Activated T-cell treated with anti-CD3 and anti-CD28 coated beads, Interleukin-2, amount 50 U/mL, for 24 hours (primary cell): ENCODE measurements around the gene SNRK.

Experiments
- DNase-seq: peaks from one replicate; pipeline ENCODE4 v3.0.0-alpha.2; 2020
- H3K27ac Mint-ChIP-seq: 2 replicates; pipeline ENCODE4 v1.8.0; 2020; ENCODE audit warnings: mild to moderate bottlenecking, mixed read lengths
- H3K27me3 Mint-ChIP-seq: 2 replicates; pipeline ENCODE4 v1.8.0; 2020; ENCODE audit warnings: mixed read lengths
- H3K36me3 Mint-ChIP-seq: 2 replicates; pipeline ENCODE4 v1.8.0; 2020; ENCODE audit warnings: low read depth, mixed read lengths
- H3K4me1 Mint-ChIP-seq: 2 replicates; pipeline ENCODE4 v1.8.0; 2020; ENCODE audit warnings: low read depth, mixed read lengths
- H3K4me3 Mint-ChIP-seq: 2 replicates; pipeline ENCODE4 v1.8.0; 2020; ENCODE audit warnings: mild to moderate bottlenecking, moderate library complexity, mixed read lengths
- H3K9me3 Mint-ChIP-seq: 2 replicates; pipeline ENCODE4 v1.8.0; 2020; ENCODE audit warnings: mixed read lengths

The SNRK gene

DNA sequence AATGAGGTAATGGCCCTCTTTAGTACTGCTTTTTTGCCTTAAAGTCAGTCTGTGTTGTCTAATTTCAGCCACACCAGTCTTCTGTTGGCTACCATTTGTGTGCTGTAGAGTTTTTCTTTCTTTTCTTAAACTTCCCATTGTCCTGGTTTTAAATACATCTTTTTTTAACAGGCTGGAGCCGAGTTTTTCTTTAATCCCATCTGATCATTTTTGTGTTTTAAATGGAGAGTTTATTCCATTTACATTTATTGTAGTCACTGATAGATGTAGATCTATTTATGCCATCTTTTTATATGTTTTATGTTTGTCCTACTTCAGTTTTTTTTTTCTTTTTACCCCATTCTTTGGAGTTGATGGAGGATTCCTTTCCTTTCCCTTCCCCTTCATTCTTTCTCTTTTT, 49.5 kb downstream of the SNRK start:
- H3K4me3 Mint-ChIP-seq: no peak overlapping the region
- peaks cover 28% of the 10 kb centered on the region for H3K4me1 Mint-ChIP-seq
- no peak overlapping the region for H3K27ac Mint-ChIP-seq
- no peaks in the 10 kb centered on the region for H3K27me3 Mint-ChIP-seq
- H3K36me3 Mint-ChIP-seq: peaks cover 91% of the 10 kb centered on the region
- peaks cover 27% of the 10 kb centered on the region for H3K9me3 Mint-ChIP-seq
- no peak for DNase-seq

DNA sequence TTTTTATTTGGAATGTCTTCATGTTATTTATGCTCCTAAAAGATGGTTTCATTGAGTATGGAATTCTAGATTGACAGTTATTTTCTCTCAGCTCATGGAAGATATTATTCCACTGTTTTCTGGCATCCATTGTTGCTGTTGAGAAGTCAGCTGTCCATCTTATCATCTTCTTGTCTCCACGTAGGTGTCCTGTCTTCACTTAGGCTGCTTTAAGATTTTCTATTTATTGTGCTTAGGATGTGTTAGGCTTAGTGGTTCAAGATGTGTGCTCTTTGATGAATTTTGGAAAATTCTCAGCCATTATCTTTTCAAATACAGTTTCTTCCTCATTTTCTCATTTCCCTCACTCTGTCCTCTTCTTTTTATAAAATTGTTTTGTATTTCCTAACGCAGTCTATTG, 52.0 kb downstream of the SNRK start:
- Mint-ChIP-seq H3K27me3 (no peaks in the 10 kb centered on the region), H3K27ac (no peak overlapping the region), H3K4me3 (no peak overlapping the region), H3K9me3 (peaks cover 26% of the 10 kb centered on the region), H3K4me1 (peaks cover 31% of the 10 kb centered on the region), H3K36me3 (peaks cover 95% of the 10 kb centered on the region)
- no peak for DNase-seq

DNA sequence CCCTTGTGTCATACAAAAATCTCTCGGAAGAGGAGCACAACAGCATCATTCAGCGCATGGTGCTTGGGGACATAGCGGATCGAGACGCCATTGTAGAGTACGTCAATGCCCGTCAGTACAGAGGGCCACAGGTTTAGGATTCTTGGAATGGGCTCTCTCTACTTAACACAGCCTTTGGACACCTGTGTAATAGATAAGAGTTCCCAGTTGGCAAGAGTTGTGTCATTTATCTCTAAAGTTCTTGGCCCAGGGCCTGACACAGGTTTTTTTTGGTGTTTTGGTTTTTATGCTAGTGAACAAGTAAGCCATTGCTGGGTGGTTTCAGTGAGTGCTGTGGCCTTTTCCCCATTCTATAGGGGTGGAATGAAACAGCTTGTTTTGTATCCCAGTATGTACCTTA, 54.1 kb downstream of the SNRK start:
- H3K9me3 Mint-ChIP-seq: peaks cover 21% of the 10 kb centered on the region
- H3K27me3 Mint-ChIP-seq: no peaks in the 10 kb centered on the region
- H3K36me3 Mint-ChIP-seq: peaks cover 97% of the 10 kb centered on the region
- H3K4me3 Mint-ChIP-seq: no peak overlapping the region
- H3K4me1 Mint-ChIP-seq: peaks cover 49% of the 10 kb centered on the region
- no peak for DNase-seq
- peak overlapping the region; percentile 8 for H3K27ac Mint-ChIP-seq

DNA sequence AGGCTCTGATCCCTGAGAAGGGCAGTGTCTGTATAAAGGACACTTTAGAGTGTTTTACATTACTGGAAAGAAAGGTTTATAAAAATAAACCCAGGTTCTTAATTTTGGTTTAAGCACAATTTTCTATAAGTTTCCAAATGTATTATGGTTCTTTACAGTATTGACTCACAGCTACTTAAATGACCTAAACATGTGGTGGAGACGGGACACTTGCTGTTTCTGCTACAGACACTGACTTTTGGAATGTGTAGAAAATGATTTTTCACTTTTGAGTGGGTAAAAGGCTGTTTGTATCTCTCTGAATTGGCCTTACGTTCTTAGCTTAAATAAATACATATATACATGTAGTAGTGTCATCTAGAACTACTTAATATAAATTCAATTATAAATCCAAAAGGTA, 55.4 kb downstream of the SNRK start:
- H3K4me3 Mint-ChIP-seq: no peak overlapping the region

DNA sequence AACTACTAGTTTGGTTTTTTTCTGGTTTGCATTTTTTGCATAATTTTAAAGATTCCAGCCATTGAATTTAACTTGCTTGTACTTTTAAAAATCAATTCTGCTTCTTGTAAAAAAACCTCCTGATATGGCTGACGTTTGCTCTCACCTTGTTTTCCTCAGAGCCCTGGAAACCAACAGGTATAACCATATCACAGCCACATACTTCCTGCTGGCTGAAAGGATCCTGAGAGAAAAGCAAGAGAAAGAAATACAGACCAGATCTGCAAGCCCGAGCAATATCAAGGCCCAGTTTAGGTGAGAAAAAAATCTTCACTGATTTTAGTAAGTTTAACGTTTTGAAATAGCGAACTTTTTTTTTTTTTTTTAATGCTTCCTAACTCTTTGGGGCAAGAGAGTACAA, 56.8 kb downstream of the SNRK start:
- DNase-seq: no peak
- H3K27me3 Mint-ChIP-seq: no peaks in the 10 kb centered on the region
- H3K36me3 Mint-ChIP-seq: peaks cover 97% of the 10 kb centered on the region
- peak overlapping the region; percentile 82 for H3K27ac Mint-ChIP-seq
- peaks cover 75% of the 10 kb centered on the region for H3K4me1 Mint-ChIP-seq
- H3K9me3 Mint-ChIP-seq: peaks cover 15% of the 10 kb centered on the region
- H3K4me3 Mint-ChIP-seq: no peak overlapping the region

More for the DNA sequence above, 55.4 kb downstream of the SNRK start:
- H3K27me3 Mint-ChIP-seq: no peaks in the 10 kb centered on the region
- DNase-seq: no peak
- peaks cover 62% of the 10 kb centered on the region for H3K4me1 Mint-ChIP-seq
- H3K9me3 Mint-ChIP-seq: peaks cover 10% of the 10 kb centered on the region
- H3K36me3 Mint-ChIP-seq: peaks cover 97% of the 10 kb centered on the region
- H3K27ac Mint-ChIP-seq: peak overlapping the region; percentile 66

DNA sequence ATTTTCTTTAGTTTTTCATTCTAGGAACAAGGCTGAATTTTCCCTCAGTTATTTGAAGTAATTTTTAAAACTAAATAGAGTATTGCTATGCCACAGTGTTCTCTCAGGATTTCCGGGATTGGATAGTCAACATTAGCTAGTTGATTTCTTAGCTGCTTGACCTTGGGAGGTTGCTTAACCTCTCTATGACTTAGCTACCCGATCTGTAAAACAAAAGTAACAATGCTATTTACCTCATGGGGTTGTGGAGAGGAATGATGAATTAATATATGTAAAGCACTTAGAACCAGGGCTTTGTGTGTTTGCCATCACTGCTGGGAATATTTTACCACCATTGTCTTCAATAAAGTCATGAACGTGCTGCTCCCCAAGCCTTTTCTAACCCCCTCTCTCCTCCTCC, 57.5 kb downstream of the SNRK start:
- no peak for DNase-seq
- H3K4me3 Mint-ChIP-seq: no peak overlapping the region
- peaks cover 12% of the 10 kb centered on the region for H3K9me3 Mint-ChIP-seq
- H3K36me3 Mint-ChIP-seq: peaks cover 97% of the 10 kb centered on the region
- H3K27me3 Mint-ChIP-seq: no peaks in the 10 kb centered on the region
- H3K27ac Mint-ChIP-seq: peak overlapping the region; percentile 82
- peaks cover 81% of the 10 kb centered on the region for H3K4me1 Mint-ChIP-seq

DNA sequence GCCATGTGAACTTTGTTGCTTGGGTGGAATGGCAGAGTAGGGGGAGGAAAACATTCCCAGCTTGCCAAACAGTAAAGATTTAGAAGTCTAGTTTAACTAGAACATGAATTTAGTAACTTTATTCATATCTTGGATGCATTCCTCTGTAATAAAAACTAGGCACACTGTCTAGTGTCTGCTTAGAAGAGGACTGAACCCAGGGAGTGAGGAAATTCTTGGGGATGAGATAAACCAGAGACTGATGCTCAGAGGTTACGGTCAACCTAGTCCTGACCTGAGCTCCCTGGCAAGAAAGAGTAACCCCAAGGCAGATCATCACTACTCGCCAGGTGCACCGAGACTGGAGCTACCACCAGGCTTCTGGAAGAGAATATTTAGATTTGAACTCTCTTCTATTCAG, 58.2 kb downstream of the SNRK start:
- H3K4me3 Mint-ChIP-seq: no peak overlapping the region
- peaks cover 12% of the 10 kb centered on the region for H3K9me3 Mint-ChIP-seq
- DNase-seq: no peak
- peaks cover 97% of the 10 kb centered on the region for H3K36me3 Mint-ChIP-seq
- no peaks in the 10 kb centered on the region for H3K27me3 Mint-ChIP-seq
- peaks cover 86% of the 10 kb centered on the region for H3K4me1 Mint-ChIP-seq
- H3K27ac Mint-ChIP-seq: peak overlapping the region; percentile 53

DNA sequence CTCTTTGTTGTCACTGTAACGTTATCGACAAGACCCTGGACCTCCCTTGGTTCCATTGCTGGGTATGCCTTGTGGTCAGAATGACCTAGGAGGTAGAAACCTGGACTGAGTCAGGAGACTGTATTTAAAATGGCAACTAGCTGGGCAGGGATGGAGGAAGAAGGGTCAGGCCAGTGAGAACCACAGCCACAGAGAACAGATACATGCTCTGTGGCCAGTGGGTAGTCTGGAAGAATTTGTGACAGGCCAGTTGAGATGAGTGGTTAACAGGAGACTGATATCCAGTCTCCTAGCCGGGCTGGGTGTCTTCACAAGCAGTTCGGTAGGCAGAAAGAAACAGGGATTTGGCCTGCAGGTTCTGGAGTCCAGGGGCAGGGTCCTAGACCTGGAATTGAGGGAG, 58.9 kb downstream of the SNRK start:
- no peaks in the 10 kb centered on the region for H3K27me3 Mint-ChIP-seq
- no peak overlapping the region for H3K4me3 Mint-ChIP-seq
- H3K36me3 Mint-ChIP-seq: peaks cover 99% of the 10 kb centered on the region
- H3K9me3 Mint-ChIP-seq: peaks cover 7% of the 10 kb centered on the region
- H3K27ac Mint-ChIP-seq: peak overlapping the region; percentile 90
- peaks cover 81% of the 10 kb centered on the region for H3K4me1 Mint-ChIP-seq
- peak; percentile 28 for DNase-seq

DNA sequence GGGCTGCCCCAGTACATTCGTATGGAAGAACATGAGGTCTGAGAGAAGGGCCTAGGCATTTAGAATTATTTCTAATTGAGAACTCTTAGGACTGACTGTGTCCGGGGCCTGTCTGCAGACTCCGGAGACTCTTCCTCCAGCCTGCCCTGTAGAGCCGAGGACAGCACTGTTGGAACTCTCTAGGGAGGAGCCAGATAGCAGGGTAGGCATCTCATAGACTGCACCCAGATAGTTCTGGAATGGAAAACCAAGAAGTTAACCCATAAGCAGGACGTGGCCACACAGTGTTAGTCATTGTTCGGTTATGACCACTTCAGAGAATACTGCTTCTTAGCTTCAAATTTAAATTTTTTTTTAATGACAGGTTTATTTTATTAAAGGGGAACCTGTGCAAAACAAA, 59.5 kb downstream of the SNRK start:
- Mint-ChIP-seq H3K27me3 (no peaks in the 10 kb centered on the region), H3K36me3 (peaks cover 99% of the 10 kb centered on the region), H3K27ac (peak overlapping the region; percentile 90), H3K4me3 (peak overlapping the region; percentile 31), H3K4me1 (peaks cover 76% of the 10 kb centered on the region), H3K9me3 (peaks cover 9% of the 10 kb centered on the region)
- peak; percentile 38 for DNase-seq

DNA sequence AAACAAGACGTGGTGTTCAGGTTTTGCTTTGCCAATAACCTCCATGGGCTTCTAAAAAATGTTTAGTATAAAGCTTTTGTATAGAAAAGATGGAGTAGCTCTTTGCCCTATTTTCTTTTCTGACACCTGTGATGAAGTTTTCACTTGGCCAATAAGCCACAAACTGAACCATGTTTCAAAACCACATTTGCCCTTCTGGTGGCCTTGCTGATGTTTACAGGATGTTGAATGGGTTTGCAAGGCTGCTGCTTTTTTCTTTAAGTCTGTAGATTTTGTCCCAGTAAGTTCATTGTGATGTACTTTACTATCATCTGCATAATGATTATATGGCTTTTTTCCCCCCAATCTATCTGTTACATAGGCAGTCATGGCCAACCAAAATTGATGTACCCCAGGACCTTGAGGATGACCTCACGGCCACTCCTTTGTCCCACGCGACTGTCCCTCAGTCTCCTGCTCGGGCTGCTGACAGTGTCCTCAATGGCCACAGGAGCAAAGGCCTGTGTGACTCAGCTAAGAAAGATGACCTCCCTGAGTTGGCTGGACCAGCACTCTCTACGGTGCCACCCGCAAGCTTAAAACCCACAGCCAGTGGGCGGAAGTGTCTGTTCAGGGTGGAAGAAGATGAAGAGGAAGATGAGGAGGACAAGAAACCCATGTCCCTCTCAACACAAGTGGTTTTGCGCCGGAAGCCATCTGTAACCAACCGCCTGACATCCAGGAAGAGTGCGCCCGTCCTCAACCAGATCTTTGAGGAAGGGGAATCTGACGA, 60.8 kb downstream of the SNRK start:
- Mint-ChIP-seq H3K27ac (peak overlapping the region; percentile 93), H3K4me1 (peaks cover 66% of the 10 kb centered on the region), H3K27me3 (no peaks in the 10 kb centered on the region), H3K4me3 (peak overlapping the region; percentile 49), H3K9me3 (peaks cover 17% of the 10 kb centered on the region), H3K36me3 (peaks cover 99% of the 10 kb centered on the region)
- DNase-seq: peak; percentile 37

DNA sequence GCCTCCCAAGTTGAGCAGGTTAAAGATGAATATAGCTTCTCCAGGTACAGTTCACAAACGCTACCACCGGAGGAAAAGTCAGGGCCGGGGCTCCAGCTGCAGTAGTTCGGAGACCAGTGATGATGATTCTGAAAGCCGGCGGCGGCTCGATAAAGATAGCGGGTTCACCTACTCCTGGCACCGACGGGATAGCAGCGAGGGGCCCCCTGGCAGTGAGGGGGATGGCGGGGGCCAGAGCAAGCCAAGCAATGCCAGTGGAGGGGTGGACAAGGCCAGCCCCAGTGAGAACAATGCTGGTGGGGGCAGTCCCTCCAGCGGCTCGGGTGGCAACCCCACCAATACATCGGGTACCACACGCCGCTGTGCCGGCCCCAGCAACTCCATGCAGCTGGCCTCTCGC, 61.4 kb downstream of the SNRK start:
- Mint-ChIP-seq H3K27me3 (no peaks in the 10 kb centered on the region), H3K4me3 (peak overlapping the region; percentile 49), H3K9me3 (peaks cover 22% of the 10 kb centered on the region), H3K36me3 (peaks cover 99% of the 10 kb centered on the region), H3K27ac (peak overlapping the region; percentile 93), H3K4me1 (peaks cover 60% of the 10 kb centered on the region)
- no peak for DNase-seq

DNA sequence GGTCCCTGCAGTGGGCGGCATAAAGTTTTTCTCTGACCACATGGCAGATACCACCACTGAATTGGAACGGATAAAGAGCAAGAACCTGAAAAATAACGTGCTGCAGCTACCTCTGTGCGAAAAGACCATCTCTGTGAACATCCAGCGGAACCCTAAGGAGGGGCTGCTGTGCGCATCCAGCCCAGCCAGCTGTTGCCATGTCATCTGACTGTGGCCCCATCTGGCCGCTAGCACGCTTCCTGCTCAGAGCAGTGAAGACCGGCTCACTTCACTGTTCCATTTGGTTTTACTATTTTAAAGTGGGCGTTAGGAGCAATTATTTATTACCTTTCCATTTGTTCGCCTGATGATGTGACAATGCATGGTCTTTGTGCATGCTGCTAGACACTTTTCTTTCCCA, 62.0 kb downstream of the SNRK start:
- DNase-seq: peak; percentile 26
- Mint-ChIP-seq H3K36me3 (peaks cover 97% of the 10 kb centered on the region), H3K27ac (no peak overlapping the region), H3K4me3 (no peak overlapping the region), H3K9me3 (peaks cover 25% of the 10 kb centered on the region), H3K27me3 (no peaks in the 10 kb centered on the region), H3K4me1 (peaks cover 54% of the 10 kb centered on the region)

DNA sequence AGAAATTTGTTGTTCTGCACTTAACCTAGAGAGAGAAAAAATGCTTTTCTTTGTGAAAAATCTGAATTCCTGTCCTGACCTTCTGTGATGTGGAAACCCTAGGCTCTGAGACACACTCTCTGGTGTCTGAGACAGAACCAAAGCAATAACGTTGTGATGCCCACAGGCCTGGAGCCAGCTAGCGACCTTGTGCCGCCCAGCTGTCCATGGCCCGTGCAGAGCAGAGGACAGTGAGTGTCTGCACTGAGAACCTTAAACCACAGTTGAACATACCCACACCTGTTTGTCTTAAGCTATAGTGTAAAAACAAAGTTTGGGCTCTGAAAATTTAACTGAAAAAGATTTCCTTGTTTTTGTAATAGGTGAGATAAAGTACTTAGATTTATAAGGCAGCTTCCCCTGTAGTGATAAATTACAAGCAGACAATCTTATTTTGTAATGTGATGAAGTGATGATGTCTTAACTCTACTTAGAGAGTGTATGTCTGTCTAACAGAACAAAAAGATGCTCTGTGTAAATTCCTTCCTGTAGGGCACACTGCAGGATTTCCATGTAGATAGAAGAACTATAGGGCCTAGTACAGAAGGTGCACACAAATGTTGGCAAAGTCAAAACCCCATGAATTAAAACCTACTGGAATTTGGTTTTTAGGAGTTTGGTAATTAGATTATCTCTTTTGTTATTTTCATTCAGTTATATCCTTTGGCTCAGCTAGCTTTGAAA, 62.7 kb downstream of the SNRK start:
- Mint-ChIP-seq H3K4me3 (no peak overlapping the region), H3K4me1 (peaks cover 48% of the 10 kb centered on the region), H3K27ac (no peak overlapping the region), H3K9me3 (peaks cover 32% of the 10 kb centered on the region), H3K27me3 (no peaks in the 10 kb centered on the region), H3K36me3 (peaks cover 97% of the 10 kb centered on the region)
- DNase-seq: peak; percentile 22

DNA sequence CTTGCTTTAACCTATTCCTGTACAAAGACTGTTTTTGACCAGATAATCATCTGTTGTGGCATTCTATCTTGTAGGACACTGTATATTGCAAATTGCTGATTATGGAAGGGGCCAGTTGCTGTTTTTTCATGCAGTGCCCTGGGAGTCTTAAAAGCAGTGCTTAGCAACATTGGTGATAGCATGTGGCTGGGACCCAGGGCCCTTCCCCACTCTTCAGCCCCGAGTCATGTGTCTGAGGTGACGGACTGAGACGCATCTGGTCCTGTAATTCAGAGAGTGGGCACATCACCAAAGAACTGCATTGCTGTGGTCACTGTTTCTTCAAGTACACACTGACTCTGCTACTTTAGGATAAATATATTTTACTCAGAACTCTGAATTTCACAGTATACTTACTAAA, 63.4 kb downstream of the SNRK start:
- no peak for DNase-seq
- Mint-ChIP-seq H3K27ac (no peak overlapping the region), H3K9me3 (peaks cover 39% of the 10 kb centered on the region), H3K36me3 (peaks cover 97% of the 10 kb centered on the region), H3K27me3 (no peaks in the 10 kb centered on the region), H3K4me1 (peaks cover 42% of the 10 kb centered on the region), H3K4me3 (no peak overlapping the region)

DNA sequence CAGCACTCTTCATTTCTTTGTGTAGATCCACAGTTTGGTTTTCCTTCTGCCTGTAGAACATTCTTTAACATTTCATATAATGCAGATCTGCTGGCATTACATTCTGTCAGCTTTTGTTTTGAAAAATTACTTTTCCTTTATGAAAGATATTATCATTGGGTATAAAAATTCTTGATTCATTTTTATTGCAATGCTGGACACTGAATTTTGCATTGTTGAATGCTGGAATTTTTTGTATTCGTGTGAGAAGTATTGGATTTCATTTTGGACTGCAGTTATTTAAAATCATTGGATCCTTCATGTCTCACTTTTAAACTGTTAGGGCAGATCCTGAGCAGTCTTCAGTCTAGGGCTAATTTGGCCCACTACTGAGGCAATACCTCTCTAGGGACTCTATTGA, 67.1 kb downstream of the SNRK start:
- H3K27me3 Mint-ChIP-seq: no peaks in the 10 kb centered on the region
- H3K4me1 Mint-ChIP-seq: peaks cover 8% of the 10 kb centered on the region
- peaks cover 59% of the 10 kb centered on the region for H3K9me3 Mint-ChIP-seq
- H3K4me3 Mint-ChIP-seq: no peak overlapping the region
- peaks cover 80% of the 10 kb centered on the region for H3K36me3 Mint-ChIP-seq
- H3K27ac Mint-ChIP-seq: no peak overlapping the region
- no peak for DNase-seq
